Measurements from ENCODE around the gene SEMA3A. TPM values are rescaled to one million over a fixed set of nuclear protein-coding genes. Genes with fewer than 3 reads are reported as not detected.
"Not testable (repeated sequence)": the region's sequence is repeated elsewhere in the genome, so short reads cannot be mapped to it uniquely, and the experiment has no call there.

SEMA3A gene
- total RNA-seq, result 0.34 TPM in 1 of 2 replicates, not detected in the other

GRCh38 chr7:84194484-84195271 lies at the start of gene SEMA3A:
Gene SEMA3A (minus strand): TSS chr7:84194789. CDS start chr7:84194586, 203 bp downstream.
- intact Hi-C loops (cut with micrococcal nuclease), result no loop called here
- DNase-seq (ENCODE audit: low spot score), result no peak
- peak within 1 kb of the TSS; percentile 82 for H3K27ac Mint-ChIP-seq

DNA sequence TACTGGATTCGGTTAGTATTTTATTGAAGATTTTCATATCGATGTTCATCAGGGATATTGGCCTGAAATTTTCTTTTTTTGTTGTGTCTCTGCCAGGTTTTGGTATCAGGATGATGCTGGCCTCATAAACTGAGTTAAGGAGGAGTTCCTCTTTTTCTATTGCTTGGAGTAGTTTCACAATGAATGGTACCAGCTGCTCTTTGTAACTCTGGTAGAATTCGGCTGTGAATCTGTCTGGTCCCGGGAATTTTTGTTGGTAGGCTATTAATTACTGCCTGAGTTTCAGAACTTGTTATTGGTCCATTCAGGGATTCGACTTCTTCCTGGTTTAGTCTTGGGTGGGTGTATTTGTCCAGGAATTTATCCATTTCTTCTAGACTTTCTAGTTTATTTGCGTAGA lies 48.4 kb upstream of the SEMA3A start:
- DNase-seq (ENCODE audit: low spot score); H3K36me3 Mint-ChIP-seq (ENCODE audit: low read depth); intact Hi-C loops (cut with micrococcal nuclease); H3K27me3 Mint-ChIP-seq (ENCODE audit: insufficient read depth); H3K4me3 Mint-ChIP-seq; H3K27ac Mint-ChIP-seq; H3K4me1 Mint-ChIP-seq (ENCODE audit: low read depth): not testable (repeated sequence)
- H3K9me3 Mint-ChIP-seq, result peaks cover 14% of the 10 kb centered on the region

More at GRCh38 chr7:84194484-84195271, at the start of gene SEMA3A:
- Mint-ChIP-seq H3K27me3 (ENCODE audit: insufficient read depth) (peaks cover 11% of the 10 kb centered on the region), H3K36me3 (ENCODE audit: low read depth) (no peaks in the 10 kb centered on the region), H3K4me3 (peak within 1 kb of the TSS; percentile 88), H3K4me1 (ENCODE audit: low read depth) (peaks cover 34% of the 10 kb centered on the region), H3K9me3 (no peaks in the 10 kb centered on the region)

DNA sequence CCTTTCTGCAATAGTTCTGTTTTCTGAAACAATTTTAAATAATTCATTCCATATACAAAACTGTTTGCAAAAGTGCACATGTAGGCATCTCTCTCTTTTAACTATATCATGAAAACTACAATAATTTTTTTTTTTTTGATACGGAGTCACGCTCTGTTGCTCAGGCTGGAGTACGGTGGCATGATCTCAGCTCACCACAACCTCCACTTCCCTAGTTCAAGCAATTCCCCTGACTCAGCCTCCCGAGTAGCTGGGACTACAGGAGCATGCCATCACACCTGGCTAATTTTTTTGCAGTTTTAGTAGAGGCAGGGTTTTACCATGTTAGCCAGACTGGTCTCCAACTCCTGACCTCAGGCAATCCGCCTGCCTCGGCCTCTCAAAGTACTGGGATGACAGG lies 44.0 kb upstream of the SEMA3A start:
- no peak overlapping the region for H3K4me3 Mint-ChIP-seq
- H3K27me3 Mint-ChIP-seq (ENCODE audit: insufficient read depth), result no peaks in the 10 kb centered on the region
- intact Hi-C loops (cut with micrococcal nuclease), result no loop called here
- H3K4me1 Mint-ChIP-seq (ENCODE audit: low read depth), result no peaks in the 10 kb centered on the region
- DNase-seq (ENCODE audit: low spot score), result no peak
- H3K27ac Mint-ChIP-seq, result no peak overlapping the region
- H3K9me3 Mint-ChIP-seq, result peaks cover 8% of the 10 kb centered on the region
- no peaks in the 10 kb centered on the region for H3K36me3 Mint-ChIP-seq (ENCODE audit: low read depth)

DNA sequence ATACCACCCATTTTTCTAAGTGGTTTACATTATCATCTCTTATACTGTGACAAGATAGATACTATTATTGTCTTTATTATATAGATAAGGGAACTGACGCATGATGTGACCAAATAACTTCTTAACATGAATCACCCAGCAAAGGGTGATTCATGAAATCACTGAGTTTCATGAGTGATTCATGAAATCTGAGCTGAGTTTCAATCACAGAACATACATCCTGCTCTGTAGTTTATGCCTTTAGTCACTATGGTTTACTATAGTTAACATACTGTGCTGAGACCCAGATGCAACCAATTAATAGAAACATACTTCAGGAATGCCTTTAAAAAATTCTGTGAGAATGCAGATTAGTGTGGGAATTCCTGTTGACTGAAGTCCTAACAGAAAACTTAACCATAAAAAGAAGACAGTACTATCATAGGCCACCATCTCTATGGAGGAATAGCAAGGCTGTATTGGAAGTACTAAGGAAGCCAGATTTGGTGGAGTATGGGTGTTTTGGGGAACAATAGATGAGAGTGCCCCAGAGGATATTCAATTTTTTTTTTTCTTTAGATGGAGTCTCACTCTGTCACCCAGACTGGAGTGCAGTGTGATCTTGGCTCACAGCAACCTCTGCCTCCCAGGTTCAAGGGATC lies 43.1 kb upstream of the SEMA3A start:
- no peak for DNase-seq (ENCODE audit: low spot score)
- H3K36me3 Mint-ChIP-seq (ENCODE audit: low read depth), result no peaks in the 10 kb centered on the region
- no peak overlapping the region for H3K4me3 Mint-ChIP-seq
- H3K4me1 Mint-ChIP-seq (ENCODE audit: low read depth), result no peaks in the 10 kb centered on the region
- intact Hi-C loops (cut with micrococcal nuclease), result no loop called here
- H3K27me3 Mint-ChIP-seq (ENCODE audit: insufficient read depth), result no peaks in the 10 kb centered on the region
- H3K9me3 Mint-ChIP-seq, result peaks cover 6% of the 10 kb centered on the region
- H3K27ac Mint-ChIP-seq, result no peak overlapping the region

GRCh38 chr7:84236398-84236797 lies 41.8 kb upstream of the SEMA3A start:
- no peak for DNase-seq (ENCODE audit: low spot score)
- intact Hi-C loops (cut with micrococcal nuclease), result no loop called here

DNA sequence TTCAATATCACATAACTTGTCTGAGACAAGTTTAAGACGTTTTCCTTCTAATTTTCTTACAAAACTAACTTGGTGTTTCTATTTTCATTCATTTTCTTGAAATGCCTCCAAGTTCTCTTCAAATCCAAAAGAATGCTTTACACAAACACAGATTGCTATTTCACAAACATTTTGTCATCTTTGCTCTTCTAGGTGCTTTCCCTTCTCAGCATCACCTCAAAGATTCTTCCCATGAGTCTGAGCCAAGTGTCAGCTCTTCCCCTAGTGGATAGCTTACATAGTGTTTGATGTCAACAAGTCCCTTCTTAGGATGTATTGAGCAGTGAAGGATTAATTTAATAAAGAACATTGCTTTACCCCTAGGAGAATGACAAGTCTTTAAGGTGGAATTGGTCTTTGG lies 38.1 kb upstream of the SEMA3A start:
- Mint-ChIP-seq H3K27ac (no peak overlapping the region), H3K4me3 (no peak overlapping the region), H3K4me1 (ENCODE audit: low read depth) (no peaks in the 10 kb centered on the region), H3K27me3 (ENCODE audit: insufficient read depth) (no peaks in the 10 kb centered on the region), H3K9me3 (no peaks in the 10 kb centered on the region), H3K36me3 (ENCODE audit: low read depth) (no peaks in the 10 kb centered on the region)
- intact Hi-C loops (cut with micrococcal nuclease), result no loop called here
- DNase-seq (ENCODE audit: low spot score), result no peak

More at GRCh38 chr7:84236398-84236797, 41.8 kb upstream of the SEMA3A start:
- H3K9me3 Mint-ChIP-seq, result peaks cover 6% of the 10 kb centered on the region
- no peaks in the 10 kb centered on the region for H3K4me1 Mint-ChIP-seq (ENCODE audit: low read depth)
- H3K4me3 Mint-ChIP-seq, result no peak overlapping the region
- H3K36me3 Mint-ChIP-seq (ENCODE audit: low read depth), result no peaks in the 10 kb centered on the region
- H3K27ac Mint-ChIP-seq, result no peak overlapping the region
- no peaks in the 10 kb centered on the region for H3K27me3 Mint-ChIP-seq (ENCODE audit: insufficient read depth)

GRCh38 chr7:84231157-84231556 lies 36.6 kb upstream of the SEMA3A start:
- H3K4me3 Mint-ChIP-seq, result no peak overlapping the region
- intact Hi-C loops (cut with micrococcal nuclease), result no loop called here
- no peaks in the 10 kb centered on the region for H3K36me3 Mint-ChIP-seq (ENCODE audit: low read depth)
- H3K27ac Mint-ChIP-seq, result no peak overlapping the region
- H3K27me3 Mint-ChIP-seq (ENCODE audit: insufficient read depth), result no peaks in the 10 kb centered on the region
- no peaks in the 10 kb centered on the region for H3K4me1 Mint-ChIP-seq (ENCODE audit: low read depth)
- no peak for DNase-seq (ENCODE audit: low spot score)
- H3K9me3 Mint-ChIP-seq, result no peaks in the 10 kb centered on the region

GRCh38 chr7:84230491-84230890 lies 35.9 kb upstream of the SEMA3A start:
- DNase-seq (ENCODE audit: low spot score), result no peak
- no peaks in the 10 kb centered on the region for H3K36me3 Mint-ChIP-seq (ENCODE audit: low read depth)
- intact Hi-C loops (cut with micrococcal nuclease), result no loop called here
- no peaks in the 10 kb centered on the region for H3K27me3 Mint-ChIP-seq (ENCODE audit: insufficient read depth)
- H3K4me3 Mint-ChIP-seq, result no peak overlapping the region
- H3K27ac Mint-ChIP-seq, result no peak overlapping the region
- H3K9me3 Mint-ChIP-seq, result no peaks in the 10 kb centered on the region
- no peaks in the 10 kb centered on the region for H3K4me1 Mint-ChIP-seq (ENCODE audit: low read depth)

DNA sequence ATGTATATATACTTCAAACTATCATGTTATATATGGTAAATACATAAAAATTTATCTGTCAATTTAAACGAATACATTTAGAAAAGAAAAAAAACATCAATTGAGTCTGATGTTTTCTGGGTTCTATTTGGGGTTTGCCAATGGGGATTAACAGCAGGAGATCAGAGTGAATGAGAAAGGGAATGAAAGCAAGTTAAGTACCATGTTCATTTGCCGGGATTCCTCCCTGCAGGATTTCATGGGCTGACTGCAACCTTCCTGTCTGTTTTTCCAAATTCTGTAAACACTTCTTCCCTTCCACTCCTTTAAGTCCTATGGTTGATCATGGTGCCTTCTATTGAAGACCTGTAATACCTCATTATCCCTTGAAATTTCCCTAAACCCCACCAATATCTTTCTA lies 33.9 kb upstream of the SEMA3A start:
- Mint-ChIP-seq H3K36me3 (ENCODE audit: low read depth) (no peaks in the 10 kb centered on the region), H3K4me1 (ENCODE audit: low read depth) (no peaks in the 10 kb centered on the region), H3K9me3 (no peaks in the 10 kb centered on the region), H3K27me3 (ENCODE audit: insufficient read depth) (no peaks in the 10 kb centered on the region), H3K27ac (no peak overlapping the region), H3K4me3 (no peak overlapping the region)
- intact Hi-C loops (cut with micrococcal nuclease), result no loop called here
- no peak for DNase-seq (ENCODE audit: low spot score)

- H3K27ac Mint-ChIP-seq, result no peak overlapping the region
- intact Hi-C loops (cut with micrococcal nuclease), result no loop called here
- H3K4me3 Mint-ChIP-seq, result no peak overlapping the region
- H3K4me1 Mint-ChIP-seq (ENCODE audit: low read depth), result no peaks in the 10 kb centered on the region
- H3K9me3 Mint-ChIP-seq, result no peaks in the 10 kb centered on the region
- no peaks in the 10 kb centered on the region for H3K27me3 Mint-ChIP-seq (ENCODE audit: insufficient read depth)
- DNase-seq (ENCODE audit: low spot score), result no peak
- H3K36me3 Mint-ChIP-seq (ENCODE audit: low read depth), result no peaks in the 10 kb centered on the region
Observed at GRCh38 chr7:84226759-84227158, 32.2 kb upstream of the SEMA3A start.

- no peaks in the 10 kb centered on the region for H3K4me1 Mint-ChIP-seq (ENCODE audit: low read depth)
- intact Hi-C loops (cut with micrococcal nuclease), result no loop called here
- no peaks in the 10 kb centered on the region for H3K9me3 Mint-ChIP-seq
- no peak for DNase-seq (ENCODE audit: low spot score)
- H3K27ac Mint-ChIP-seq, result no peak overlapping the region
- H3K36me3 Mint-ChIP-seq (ENCODE audit: low read depth), result no peaks in the 10 kb centered on the region
- no peak overlapping the region for H3K4me3 Mint-ChIP-seq
- H3K27me3 Mint-ChIP-seq (ENCODE audit: insufficient read depth), result no peaks in the 10 kb centered on the region
Observed at GRCh38 chr7:84224505-84224904, 29.9 kb upstream of the SEMA3A start.

DNA sequence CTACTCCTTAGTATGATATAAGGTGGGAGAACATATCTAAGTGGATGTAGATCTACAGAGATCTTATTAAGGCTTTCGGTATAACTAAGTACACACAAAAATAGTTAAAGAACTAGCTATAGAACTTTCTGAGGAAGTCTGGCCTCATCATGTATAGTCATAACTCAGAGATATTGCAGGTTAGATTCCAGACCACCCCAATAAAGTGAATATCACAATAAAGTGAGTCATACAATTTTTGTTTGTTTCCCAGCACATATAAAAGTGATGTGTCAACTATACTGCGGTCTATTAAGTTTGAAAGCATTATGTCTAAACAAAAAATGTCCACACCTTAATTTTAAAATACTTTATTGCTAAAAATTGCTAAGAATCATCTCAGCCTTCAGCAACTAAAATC lies 24.7 kb upstream of the SEMA3A start:
- no peak overlapping the region for H3K27ac Mint-ChIP-seq
- no peaks in the 10 kb centered on the region for H3K27me3 Mint-ChIP-seq (ENCODE audit: insufficient read depth)
- DNase-seq (ENCODE audit: low spot score), result no peak
- intact Hi-C loops (cut with micrococcal nuclease), result no loop called here
- no peak overlapping the region for H3K4me3 Mint-ChIP-seq
- no peaks in the 10 kb centered on the region for H3K36me3 Mint-ChIP-seq (ENCODE audit: low read depth)
- H3K9me3 Mint-ChIP-seq, result no peaks in the 10 kb centered on the region
- no peaks in the 10 kb centered on the region for H3K4me1 Mint-ChIP-seq (ENCODE audit: low read depth)

DNA sequence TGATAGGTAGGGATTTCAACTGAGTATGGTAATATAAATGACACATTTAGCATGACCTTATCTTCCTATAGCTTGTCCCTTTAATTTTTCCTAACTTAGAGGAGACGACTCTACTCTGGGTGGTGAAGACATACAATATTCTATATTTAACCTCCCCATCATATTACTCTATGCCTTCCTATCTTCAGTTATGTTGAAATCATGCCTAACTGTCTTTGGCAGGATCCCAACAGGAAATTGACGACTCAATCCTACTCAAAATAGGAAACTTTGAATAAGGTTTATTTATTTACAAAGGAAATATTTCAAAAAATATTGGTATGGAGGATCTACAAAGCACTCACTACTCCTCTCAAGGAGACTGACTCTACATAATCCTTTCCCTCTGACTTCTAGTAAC lies 24.1 kb upstream of the SEMA3A start:
- intact Hi-C loops (cut with micrococcal nuclease), result no loop called here
- H3K27me3 Mint-ChIP-seq (ENCODE audit: insufficient read depth), result no peaks in the 10 kb centered on the region
- H3K36me3 Mint-ChIP-seq (ENCODE audit: low read depth), result no peaks in the 10 kb centered on the region
- no peak overlapping the region for H3K27ac Mint-ChIP-seq
- H3K9me3 Mint-ChIP-seq, result no peaks in the 10 kb centered on the region
- no peak for DNase-seq (ENCODE audit: low spot score)
- no peak overlapping the region for H3K4me3 Mint-ChIP-seq
- H3K4me1 Mint-ChIP-seq (ENCODE audit: low read depth), result no peaks in the 10 kb centered on the region

Data from activated T-helper 1 cell treated with anti-CD3 and anti-CD28 coated beads, Interleukin-12 subunit alpha, Interleukin-12 subunit beta, Interleukin-2, Interleukin-4 antibody, amounts not matched to agents 30 ng/mL and 10 ng/mL and 1 ng/mL, durations not matched to agents 14 hours and 24 hours and 36 hours (primary cell).